Body of pancreas (tissue), 4 donors: ENCODE results near the gene FLRT1. TPM values are rescaled to one million over a fixed set of nuclear protein-coding genes. Genes with fewer than 3 reads are reported as not detected.

Experiments used
- ATAC-seq: fragments of 150-250 bp; one replicate; pipeline ENCODE4 v1.9.1; 2016
- DNase-seq, 4 donors: peaks; one replicate each; pipeline ENCODE4 v3.0.0-alpha.2; 2019
- H3K27ac ChIP-seq, 4 donors: fragments of 200-600 bp; sonication (generic); 1 replicate in 3 of 4; 2 replicates in 1 of 4; pipeline versions ENCODE4 v1.5.1 to v1.6.1; 2016 to 2019; ENCODE audit warnings: mild to moderate bottlenecking in 1 of 4, mixed read lengths in 1 of 4, moderate library complexity in 1 of 4
- H3K27me3 ChIP-seq, 2 donors: fragments of 200-600 bp; sonication (generic); one replicate each; pipeline ENCODE4 v1.6.0; 2016; ENCODE audit warnings: mild to moderate bottlenecking in 1 of 2
- H3K36me3 ChIP-seq, 2 donors: fragments of 200-600 bp; sonication (generic); replicated peaks in 1 of 2; 2 replicates each; pipeline ENCODE4 v1.5.1; 2016; ENCODE audit warnings: low read depth in 2 of 2; ENCODE audit not compliant: insufficient read depth in 1 of 2
- H3K4me1 ChIP-seq: fragments of 200-600 bp; sonication (generic); one replicate; pipeline ENCODE4 v1.6.0; 2016
- H3K4me3 ChIP-seq, 2 donors: fragments of 200-600 bp; sonication (generic); 1 replicate in 1 of 2; 2 replicates in 1 of 2; pipeline ENCODE4 v1.5.1; 2016 to 2019
- H3K9me3 ChIP-seq, 3 donors: fragments of 200-600 bp; sonication (generic); 1 replicate in 2 of 3; 2 replicates in 1 of 3; pipeline ENCODE4 v1.5.1; 2016
- POLR2A ChIP-seq, 3 donors: fragments of 450-650 bp; IDR thresholded peaks; one replicate each; pipeline ENCODE4 v1.6.1; 2016; ENCODE audit warnings: antibody characterized with exemption in 3 of 3, mild to moderate bottlenecking in 2 of 3
- WGBS, 2 donors: methylation state at CpG; one replicate each; pipeline ENCODE4 v1.1.5; 2017; 5-methylcytosine and 5-hydroxymethylcytosine counted together
- intact Hi-C: fragments of 100-400 bp; cut with DNase I; formaldehyde crosslinking; loops from one replicate; pipeline ENCODE4 v1.15.1; 2023
- total RNA-seq, 2 donors: library from RNA; depleted of rRNA; stranded (reverse); fragments of >200 nt; gene quantifications; one replicate each; pipeline ENCODE4 v1.1.0, GENCODE V29; 2016
- TF ChIP-seq, protein P1 (sequence below), 7 experiments: fragments of 450-650 bp in 4 of 7; fragments of 200-600 bp in 3 of 7; sonication (generic) in 3 of 7; IDR thresholded peaks; one replicate each; pipeline ENCODE4 v1.5.1; 2016 to 2019; ENCODE audit warnings: antibody characterized with exemption in 7 of 7

The FLRT1 gene, protein sequence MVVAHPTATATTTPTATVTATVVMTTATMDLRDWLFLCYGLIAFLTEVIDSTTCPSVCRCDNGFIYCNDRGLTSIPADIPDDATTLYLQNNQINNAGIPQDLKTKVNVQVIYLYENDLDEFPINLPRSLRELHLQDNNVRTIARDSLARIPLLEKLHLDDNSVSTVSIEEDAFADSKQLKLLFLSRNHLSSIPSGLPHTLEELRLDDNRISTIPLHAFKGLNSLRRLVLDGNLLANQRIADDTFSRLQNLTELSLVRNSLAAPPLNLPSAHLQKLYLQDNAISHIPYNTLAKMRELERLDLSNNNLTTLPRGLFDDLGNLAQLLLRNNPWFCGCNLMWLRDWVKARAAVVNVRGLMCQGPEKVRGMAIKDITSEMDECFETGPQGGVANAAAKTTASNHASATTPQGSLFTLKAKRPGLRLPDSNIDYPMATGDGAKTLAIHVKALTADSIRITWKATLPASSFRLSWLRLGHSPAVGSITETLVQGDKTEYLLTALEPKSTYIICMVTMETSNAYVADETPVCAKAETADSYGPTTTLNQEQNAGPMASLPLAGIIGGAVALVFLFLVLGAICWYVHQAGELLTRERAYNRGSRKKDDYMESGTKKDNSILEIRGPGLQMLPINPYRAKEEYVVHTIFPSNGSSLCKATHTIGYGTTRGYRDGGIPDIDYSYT
- total RNA-seq, result under 1 TPM in 1 of 2 donors, not detected in 1; 0.26 TPM

DNA sequence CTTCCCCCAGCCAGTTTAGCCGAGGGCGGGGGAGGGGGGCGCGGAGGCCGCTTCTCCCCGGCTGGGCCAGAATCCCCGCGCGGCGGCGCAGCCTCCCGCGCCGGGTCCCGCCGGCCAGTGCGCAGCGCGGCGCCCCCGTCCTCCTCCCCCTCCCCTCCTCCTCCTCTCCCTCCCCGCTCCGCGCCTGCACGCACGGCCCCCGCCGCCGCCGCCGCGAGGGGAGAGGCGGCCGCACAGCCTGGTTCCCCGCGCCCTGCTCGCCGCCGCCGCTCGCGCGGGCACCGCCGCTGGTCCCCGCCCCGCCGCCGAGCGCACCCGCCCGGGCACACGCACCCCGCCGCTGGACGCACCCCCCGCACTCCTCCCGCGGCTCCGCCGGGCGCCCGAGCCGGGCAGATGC is at the start of gene FLRT1:
Gene FLRT1 (plus strand): TSS at position 356 of the 400 bp plus-strand sequence. CDS start 80,337 bp downstream, outside the sequence.
- DNase-seq (no peak), ATAC-seq (peak; percentile 8)
- Histone ChIP-seq H3K9me3 (no peaks in the 10 kb centered on the region), H3K36me3 (no peaks in the 10 kb centered on the region), H3K27ac (no peak within 1 kb of the TSS), H3K4me1 (peaks cover 15% of the 10 kb centered on the region), H3K27me3 (no peaks in the 10 kb centered on the region), H3K4me3 (peak within 1 kb of the TSS; percentile 15 to 47)
- no peak for TF ChIP-seq POLR2A (IDR thresholded peaks at IDR 0.05)
- TF ChIP-seq, protein P1, sequence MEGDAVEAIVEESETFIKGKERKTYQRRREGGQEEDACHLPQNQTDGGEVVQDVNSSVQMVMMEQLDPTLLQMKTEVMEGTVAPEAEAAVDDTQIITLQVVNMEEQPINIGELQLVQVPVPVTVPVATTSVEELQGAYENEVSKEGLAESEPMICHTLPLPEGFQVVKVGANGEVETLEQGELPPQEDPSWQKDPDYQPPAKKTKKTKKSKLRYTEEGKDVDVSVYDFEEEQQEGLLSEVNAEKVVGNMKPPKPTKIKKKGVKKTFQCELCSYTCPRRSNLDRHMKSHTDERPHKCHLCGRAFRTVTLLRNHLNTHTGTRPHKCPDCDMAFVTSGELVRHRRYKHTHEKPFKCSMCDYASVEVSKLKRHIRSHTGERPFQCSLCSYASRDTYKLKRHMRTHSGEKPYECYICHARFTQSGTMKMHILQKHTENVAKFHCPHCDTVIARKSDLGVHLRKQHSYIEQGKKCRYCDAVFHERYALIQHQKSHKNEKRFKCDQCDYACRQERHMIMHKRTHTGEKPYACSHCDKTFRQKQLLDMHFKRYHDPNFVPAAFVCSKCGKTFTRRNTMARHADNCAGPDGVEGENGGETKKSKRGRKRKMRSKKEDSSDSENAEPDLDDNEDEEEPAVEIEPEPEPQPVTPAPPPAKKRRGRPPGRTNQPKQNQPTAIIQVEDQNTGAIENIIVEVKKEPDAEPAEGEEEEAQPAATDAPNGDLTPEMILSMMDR (IDR thresholded peaks at IDR 0.05), result no peak
- 1% methylated on average over 25 of the region's 64 CpGs; no CpG with 5 or more reads in 1 of the 2 donors for WGBS, 2 donors
- intact Hi-C loops, result no loop called here

GRCh38 chr11:63986156-63986931 is 49.4 kb upstream of the FLRT1 start, which contains the start of gene OTUB1:
Gene OTUB1, plus strand, starts transcription at chr11:63986438. Its CDS starts 19 bp downstream, at chr11:63986457.
- 0 to 10% methylated on average over 2 to 54 of the region's 63 CpGs for WGBS, 2 donors
- peak; percentile 44 to 83 (median 75) for TF ChIP-seq POLR2A (IDR thresholded peaks at IDR 0.05)
- TF ChIP-seq, protein P1 (IDR thresholded peaks at IDR 0.05), result peak in 2 of 7 experiments; percentile 3 to 6
- Histone ChIP-seq H3K9me3 (no peaks in the 10 kb centered on the region), H3K36me3 (peaks cover 0 to under 1% of the 10 kb centered on the region in 2 donors), H3K27me3 (no peaks in the 10 kb centered on the region), H3K4me1 (peaks cover 16% of the 10 kb centered on the region), H3K27ac (peak within 1 kb of the TSS; percentile 44 to 82 (median 70)), H3K4me3 (peak within 1 kb of the TSS; percentile 84 to 96)
- intact Hi-C loops, result no loop called here
- ATAC-seq (peak; percentile 93), DNase-seq (peak; percentile 90 to 93 (median 92))

GRCh38 chr11:63986932-63987513 is 48.7 kb upstream of the FLRT1 start:
- Histone ChIP-seq H3K27me3 (no peaks in the 10 kb centered on the region), H3K9me3 (no peaks in the 10 kb centered on the region), H3K27ac (peak overlapping the region in 3 of 4 donors; percentile 58 to 82 (median 81)), H3K4me1 (peaks cover 16% of the 10 kb centered on the region), H3K36me3 (peaks cover 0 to 3% of the 10 kb centered on the region in 2 donors), H3K4me3 (peak overlapping the region; percentile 84 to 96)
- DNase-seq (no peak), ATAC-seq (no peak)
- WGBS, 2 donors, result 28 to 41% methylated on average over 18 to 25 of the region's 25 CpGs
- TF ChIP-seq, protein P1 (IDR thresholded peaks at IDR 0.05), result no peak
- no peak for TF ChIP-seq POLR2A (IDR thresholded peaks at IDR 0.05)
- intact Hi-C loops, result no loop called here

- Histone ChIP-seq H3K4me3 (no peak overlapping the region), H3K27me3 (no peaks in the 10 kb centered on the region), H3K27ac (no peak overlapping the region), H3K4me1 (peaks cover 10% of the 10 kb centered on the region), H3K36me3 (peaks cover 0 to 5% of the 10 kb centered on the region in 2 donors), H3K9me3 (no peaks in the 10 kb centered on the region)
- no peak for TF ChIP-seq POLR2A (IDR thresholded peaks at IDR 0.05)
- TF ChIP-seq, protein P1 (IDR thresholded peaks at IDR 0.05), result no peak
- DNase-seq (no peak), ATAC-seq (no peak)
- intact Hi-C loops, result no loop called here
- WGBS, 2 donors, result 84 to 97% methylated on average over 6 to 10 of the region's 10 CpGs
Observed at GRCh38 chr11:63991558-63991957, 44.2 kb upstream of the FLRT1 start.
